GM12801 (cell line): ENCODE measurements around the gene CD4.

Experiments
- CTCF ChIP-seq: IDR thresholded peaks from one replicate; pipeline ENCODE4 v1.5.1; 2011; ENCODE audit warnings: control low read depth; ENCODE audit not compliant: insufficient read length; ENCODE audit errors: extremely low read depth

The CD4 gene

GRCh38 chr12:6850796-6851152 is 61.4 kb downstream of the CD4 start:
- TF ChIP-seq CTCF = no peak

- TF ChIP-seq CTCF = no peak
Observed at GRCh38 chr12:6851153-6851920, 62.0 kb downstream of the CD4 start, which contains the start of gene CDCA3. Gene CDCA3 (minus strand): TSS chr12:6851286. CDS start chr12:6850952, 334 bp downstream.

- TF ChIP-seq CTCF = no peak
Observed at GRCh38 chr12:6851921-6852650, 62.8 kb downstream of the CD4 start, which contains the start of gene USP5. Gene USP5 (plus strand): TSS chr12:6852150. CDS start chr12:6852180, 30 bp downstream.

- no peak for TF ChIP-seq CTCF
Observed at GRCh38 chr12:6852651-6853354, 63.5 kb downstream of the CD4 start.

GRCh38 chr12:6853626-6854025 is 64.3 kb downstream of the CD4 start:
- TF ChIP-seq CTCF = no peak

- no peak for TF ChIP-seq CTCF
Observed at GRCh38 chr12:6854036-6854435, 64.7 kb downstream of the CD4 start.

- no peak for TF ChIP-seq CTCF
Observed at GRCh38 chr12:6855322-6855721, 66.0 kb downstream of the CD4 start.
